MG63 (cell line): ENCODE data around the gene ST3GAL4. TPM values are rescaled to one million over a fixed set of nuclear protein-coding genes. Genes with fewer than 3 reads are reported as not detected.
"Not testable (repeated sequence)": the region's sequence is repeated elsewhere in the genome, so short reads cannot be mapped to it uniquely, and the experiment has no call there.

Experiments
- DNase-seq: peaks from one replicate; pipeline ENCODE4 v3.0.0-alpha.2; 2020
- H3K27me3 ChIP-seq: fragments of 250-450 bp; sonication (Bioruptor Pico); 2 replicates; pipeline ENCODE4 v1.5.1; 2020; ENCODE audit warnings: mild to moderate bottlenecking, moderate library complexity
- H3K36me3 ChIP-seq: fragments of 250-450 bp; sonication (Bioruptor Pico); 2 replicates; pipeline ENCODE4 v1.5.1; 2020; ENCODE audit warnings: mild to moderate bottlenecking, moderate library complexity
- H3K4me3 ChIP-seq: fragments of 250-450 bp; sonication (Bioruptor Pico); 2 replicates; pipeline ENCODE4 v1.5.1; 2020; ENCODE audit warnings: mild to moderate bottlenecking, moderate library complexity
- H3K9me3 ChIP-seq: fragments of 250-450 bp; sonication (Bioruptor Pico); 2 replicates; pipeline ENCODE4 v1.5.1; 2020; ENCODE audit warnings: mild to moderate bottlenecking, moderate library complexity
- total RNA-seq: library from RNA; depleted of rRNA; stranded (reverse); fragments of >200 nt; shearing (Covaris generic); gene quantifications from 2 replicates; pipeline ENCODE4 v1.2.3, GENCODE V29; 2014; ENCODE audit warnings: low replicate concordance; rRNA removed

ST3GAL4 gene, protein sequence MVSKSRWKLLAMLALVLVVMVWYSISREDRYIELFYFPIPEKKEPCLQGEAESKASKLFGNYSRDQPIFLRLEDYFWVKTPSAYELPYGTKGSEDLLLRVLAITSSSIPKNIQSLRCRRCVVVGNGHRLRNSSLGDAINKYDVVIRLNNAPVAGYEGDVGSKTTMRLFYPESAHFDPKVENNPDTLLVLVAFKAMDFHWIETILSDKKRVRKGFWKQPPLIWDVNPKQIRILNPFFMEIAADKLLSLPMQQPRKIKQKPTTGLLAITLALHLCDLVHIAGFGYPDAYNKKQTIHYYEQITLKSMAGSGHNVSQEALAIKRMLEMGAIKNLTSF
- 44.1 and 57.9 TPM in 2 replicates for total RNA-seq

DNA sequence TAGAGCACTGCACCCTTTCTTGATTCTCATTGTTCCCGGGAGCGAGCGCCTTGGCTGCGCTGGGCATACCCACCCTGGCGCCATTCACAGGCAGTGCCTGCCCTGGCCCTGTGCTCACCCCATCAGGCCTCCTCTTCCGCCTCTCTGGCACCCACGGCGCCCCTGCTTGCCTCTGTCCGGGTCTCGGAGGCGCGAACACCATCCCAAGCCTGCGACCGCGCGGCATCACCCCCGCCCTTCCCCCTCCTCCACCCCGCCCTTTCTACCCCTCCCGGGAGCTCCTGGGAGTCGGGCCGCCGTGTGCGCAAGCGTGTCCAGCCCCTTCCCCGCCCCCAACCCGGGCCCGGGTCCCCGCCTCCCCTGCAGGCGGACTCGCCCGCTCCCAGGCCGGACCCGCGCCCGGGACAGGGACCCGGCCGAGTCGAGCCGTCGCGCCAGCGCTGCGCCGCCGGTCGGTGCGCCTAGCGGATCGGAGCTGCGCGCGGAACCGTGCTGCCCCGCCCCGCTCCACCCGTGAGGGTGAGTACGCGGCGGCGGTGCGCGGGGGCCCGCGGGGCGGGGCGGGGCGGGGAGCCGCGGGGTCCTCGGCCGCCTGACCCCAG lies at the start of gene ST3GAL4:
TSS of gene ST3GAL4 (plus strand) at position 363 of the 602 bp plus-strand sequence. CDS start 50,470 bp downstream, outside the sequence.
- peak within 1 kb of the TSS; percentile 80 for H3K4me3 ChIP-seq
- H3K9me3 ChIP-seq = no peaks in the 10 kb centered on the region
- H3K27me3 ChIP-seq = no peaks in the 10 kb centered on the region
- peaks cover 24% of the 10 kb centered on the region for H3K36me3 ChIP-seq
- peak; percentile 87 for DNase-seq

DNA sequence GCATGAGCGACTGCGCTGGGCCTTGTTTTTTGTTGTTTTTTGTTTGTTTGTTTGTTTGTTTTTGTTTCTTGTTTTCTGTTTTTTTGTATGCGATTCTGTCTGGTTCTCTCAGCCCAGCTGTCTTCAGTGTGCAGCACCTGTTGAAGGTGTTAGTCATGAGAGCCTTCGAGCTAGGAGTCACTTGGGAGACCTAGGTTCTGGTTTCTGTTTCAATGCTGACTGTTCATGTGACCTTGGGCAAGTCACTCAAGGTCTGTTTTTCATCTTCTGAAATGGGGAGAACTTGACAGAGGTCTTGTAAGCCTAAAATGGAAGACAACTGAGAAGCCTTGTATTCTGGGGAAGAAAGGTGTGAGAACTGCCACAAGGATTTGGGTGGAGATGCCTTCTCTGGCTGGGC lies 49.8 kb upstream of the ST3GAL4 start:
- DNase-seq = no peak
- H3K9me3 ChIP-seq = no peaks in the 10 kb centered on the region
- H3K36me3 ChIP-seq = peaks cover 20% of the 10 kb centered on the region
- H3K4me3 ChIP-seq = no peak overlapping the region
- no peaks in the 10 kb centered on the region for H3K27me3 ChIP-seq

DNA sequence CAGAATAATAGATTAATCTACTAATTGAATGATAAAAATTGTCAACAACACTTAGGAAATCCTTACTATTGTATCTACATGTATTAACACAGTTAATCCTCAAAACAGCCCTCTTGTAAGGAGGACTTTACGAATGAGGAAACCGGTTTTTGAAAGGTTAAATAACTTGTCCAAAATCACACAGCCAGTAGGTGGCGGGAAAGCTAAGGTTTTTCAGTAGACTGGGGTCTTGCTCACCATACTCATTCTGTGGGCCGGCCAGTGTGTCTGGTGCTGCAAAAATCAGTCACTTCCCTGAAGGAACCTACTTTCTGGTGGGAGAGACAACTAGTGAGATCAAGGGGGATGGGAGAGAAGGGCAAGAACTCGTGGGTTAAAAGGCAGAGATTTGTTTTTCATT lies 47.8 kb upstream of the ST3GAL4 start:
- Histone ChIP-seq H3K4me3 (no peak overlapping the region), H3K36me3 (peaks cover 16% of the 10 kb centered on the region), H3K9me3 (no peaks in the 10 kb centered on the region), H3K27me3 (no peaks in the 10 kb centered on the region)
- DNase-seq = no peak

DNA sequence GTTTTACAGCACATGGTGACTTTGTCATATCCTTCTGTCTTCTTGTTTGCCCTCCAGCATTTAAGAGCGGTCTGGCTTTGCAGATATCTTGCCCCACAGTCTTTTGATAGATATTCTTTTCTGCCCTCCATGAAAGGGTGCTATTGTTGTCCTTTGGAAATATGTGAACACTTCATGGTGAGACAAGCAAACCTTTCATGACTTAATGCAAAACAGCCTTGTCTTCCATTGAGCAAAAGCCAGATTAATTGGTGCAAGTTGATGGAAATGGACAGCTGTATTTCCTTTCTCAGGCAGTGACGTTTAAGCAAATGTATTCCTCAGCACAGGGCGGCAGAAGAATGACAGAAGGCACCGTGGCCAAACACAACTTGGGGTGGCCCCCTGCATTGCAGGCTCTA lies 47.2 kb upstream of the ST3GAL4 start:
- H3K36me3 ChIP-seq = peaks cover 16% of the 10 kb centered on the region
- DNase-seq = no peak

DNA sequence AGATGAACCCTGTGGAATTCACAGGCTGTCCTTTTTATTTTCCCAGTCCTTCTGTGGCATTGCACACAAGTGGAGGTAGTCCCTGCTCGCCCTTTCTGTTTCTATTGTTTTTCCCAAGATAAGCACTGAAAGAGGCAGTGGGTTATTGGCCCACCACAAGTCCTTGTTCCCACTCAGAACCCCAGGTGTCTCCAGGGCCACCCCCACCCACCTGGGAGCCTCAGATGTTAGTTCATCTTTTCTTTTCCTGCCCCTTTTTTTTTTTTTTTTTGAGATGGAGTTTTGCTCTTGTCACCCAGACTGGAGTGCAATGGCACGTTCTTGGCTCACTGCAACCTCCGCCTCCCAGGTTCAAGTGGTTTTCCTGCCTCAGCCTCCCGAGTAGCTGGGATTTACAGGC lies 46.7 kb upstream of the ST3GAL4 start:
- not testable (repeated sequence) for DNase-seq, H3K4me3 ChIP-seq, H3K9me3 ChIP-seq, H3K27me3 ChIP-seq
- peaks cover 17% of the 10 kb centered on the region for H3K36me3 ChIP-seq

More for the DNA sequence above, 47.2 kb upstream of the ST3GAL4 start:
- no peaks in the 10 kb centered on the region for H3K27me3 ChIP-seq
- H3K9me3 ChIP-seq = no peaks in the 10 kb centered on the region
- no peak overlapping the region for H3K4me3 ChIP-seq

DNA sequence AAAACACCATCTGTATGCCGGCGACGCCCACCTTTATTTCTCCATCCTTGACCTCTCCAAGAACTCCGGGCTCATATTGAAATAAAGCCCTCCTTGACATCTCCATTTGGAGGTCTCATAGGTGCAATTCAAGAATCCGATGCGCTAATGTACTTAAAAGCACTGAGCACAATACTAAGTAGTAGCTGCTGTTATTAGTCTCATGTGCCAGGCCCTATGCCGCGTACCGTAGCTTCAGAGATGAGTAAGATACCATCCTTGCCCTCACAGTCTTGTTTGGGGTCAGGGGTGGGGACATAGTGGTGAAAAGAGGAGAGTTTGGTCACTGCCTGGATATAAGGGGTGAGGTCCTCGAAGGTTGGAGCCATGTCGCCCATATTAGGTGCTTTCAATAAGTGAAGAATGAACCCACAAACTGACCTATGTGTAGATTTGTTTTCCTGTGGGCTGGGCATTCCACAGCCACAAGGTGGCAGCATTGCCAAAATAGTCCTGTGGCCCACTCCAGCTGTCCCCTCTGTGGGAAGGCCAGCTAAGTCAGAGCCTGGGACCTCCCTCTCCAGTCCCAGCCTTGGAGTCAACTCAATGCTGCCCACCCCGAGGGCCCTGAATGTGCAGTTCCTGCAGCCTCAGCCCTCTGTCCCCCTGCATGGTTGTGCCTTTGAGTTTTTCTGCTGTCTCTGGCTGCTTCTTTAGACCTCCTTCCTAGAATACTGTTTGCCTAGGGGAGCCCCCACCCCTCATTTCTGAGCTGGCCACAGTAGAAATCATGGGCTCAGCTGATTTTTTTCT lies 45.1 kb upstream of the ST3GAL4 start:
- H3K4me3 ChIP-seq = no peak overlapping the region
- H3K36me3 ChIP-seq = peaks cover 33% of the 10 kb centered on the region
- no peaks in the 10 kb centered on the region for H3K27me3 ChIP-seq
- peak; percentile 62 for DNase-seq
- no peaks in the 10 kb centered on the region for H3K9me3 ChIP-seq

DNA sequence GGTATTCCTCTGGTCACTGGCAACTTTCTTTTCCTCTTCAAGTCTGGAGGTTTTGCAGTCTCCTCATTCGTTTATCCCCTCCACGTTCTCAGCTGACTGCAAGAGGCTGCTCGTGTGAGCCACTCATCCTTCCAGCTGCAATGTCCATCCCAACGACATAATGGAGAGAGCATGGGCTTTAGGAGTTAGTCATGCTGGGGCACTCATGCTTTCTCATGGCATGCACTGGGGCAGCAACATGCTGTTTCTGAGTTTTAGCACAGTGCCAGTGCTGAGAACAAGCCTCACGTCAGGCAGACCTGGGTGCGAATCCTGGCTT lies 44.5 kb upstream of the ST3GAL4 start:
- peaks cover 37% of the 10 kb centered on the region for H3K36me3 ChIP-seq
- H3K27me3 ChIP-seq = no peaks in the 10 kb centered on the region
- H3K9me3 ChIP-seq = no peaks in the 10 kb centered on the region
- no peak for DNase-seq
- H3K4me3 ChIP-seq = no peak overlapping the region

DNA sequence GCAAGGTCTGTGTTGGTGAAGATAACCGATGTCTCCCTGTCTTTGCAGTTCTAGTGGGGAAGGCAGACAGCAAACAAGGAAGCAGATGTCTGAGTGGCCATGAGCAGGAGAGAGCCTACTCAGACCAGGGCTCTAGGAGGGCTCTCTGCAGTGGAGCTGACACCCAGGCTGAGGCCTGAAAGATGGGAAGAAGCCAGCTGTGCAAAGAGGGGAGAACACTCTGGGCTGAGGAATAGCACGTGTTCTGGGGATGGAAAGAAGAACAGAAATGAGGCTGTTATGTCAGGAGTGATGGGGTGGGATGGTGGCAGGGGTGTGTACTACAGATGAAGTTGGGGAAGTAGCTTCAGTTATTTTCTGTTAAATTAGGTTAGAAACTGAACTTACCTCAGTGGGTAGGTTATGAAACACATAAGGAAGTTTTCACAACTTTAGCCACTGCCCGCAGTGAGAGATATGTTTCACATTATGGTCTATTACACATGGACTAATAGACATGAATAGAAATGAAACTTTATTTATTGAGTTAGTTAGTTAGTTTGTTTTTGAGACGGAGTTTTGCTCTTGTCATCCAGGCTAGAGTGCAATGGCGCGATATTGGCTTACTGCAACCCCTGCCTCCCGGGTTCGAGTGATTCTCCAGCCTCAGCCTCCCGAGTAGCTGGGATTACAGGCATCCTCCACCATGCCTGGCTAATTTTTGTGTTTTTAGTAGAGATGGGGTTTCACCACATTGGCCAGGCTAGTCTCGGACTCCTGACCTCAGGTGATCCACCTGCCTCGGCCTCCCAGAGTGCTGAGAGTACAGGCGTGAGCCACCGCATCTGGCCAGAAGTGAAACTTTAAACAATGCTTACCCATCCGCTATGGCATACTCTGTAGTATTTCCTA lies 43.8 kb upstream of the ST3GAL4 start:
- DNase-seq = no peak
- Histone ChIP-seq H3K36me3 (peaks cover 35% of the 10 kb centered on the region), H3K4me3 (no peak overlapping the region), H3K9me3 (no peaks in the 10 kb centered on the region), H3K27me3 (no peaks in the 10 kb centered on the region)

DNA sequence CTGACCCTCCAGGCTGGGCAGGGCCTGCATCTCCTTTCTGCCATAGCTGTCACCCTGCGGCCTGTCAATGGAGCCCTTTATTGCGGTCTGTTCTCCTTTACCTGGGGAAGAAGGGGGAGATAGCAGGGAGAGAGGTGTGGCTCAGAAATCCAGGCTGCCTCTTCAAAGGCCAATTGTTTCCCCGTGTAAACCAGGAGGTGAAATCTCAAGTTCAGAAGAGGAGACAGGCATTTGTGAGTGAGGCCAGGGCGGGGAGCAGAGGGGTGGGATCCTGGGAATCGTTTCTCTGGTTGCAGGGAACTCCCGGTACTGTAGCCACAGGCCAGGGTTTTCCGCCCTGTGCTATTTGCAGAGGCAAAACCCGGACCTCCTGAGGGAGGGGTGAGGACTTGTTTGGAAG lies 42.5 kb upstream of the ST3GAL4 start:
- no peak for DNase-seq
- Histone ChIP-seq H3K4me3 (no peak overlapping the region), H3K27me3 (no peaks in the 10 kb centered on the region), H3K36me3 (peaks cover 32% of the 10 kb centered on the region), H3K9me3 (no peaks in the 10 kb centered on the region)

DNA sequence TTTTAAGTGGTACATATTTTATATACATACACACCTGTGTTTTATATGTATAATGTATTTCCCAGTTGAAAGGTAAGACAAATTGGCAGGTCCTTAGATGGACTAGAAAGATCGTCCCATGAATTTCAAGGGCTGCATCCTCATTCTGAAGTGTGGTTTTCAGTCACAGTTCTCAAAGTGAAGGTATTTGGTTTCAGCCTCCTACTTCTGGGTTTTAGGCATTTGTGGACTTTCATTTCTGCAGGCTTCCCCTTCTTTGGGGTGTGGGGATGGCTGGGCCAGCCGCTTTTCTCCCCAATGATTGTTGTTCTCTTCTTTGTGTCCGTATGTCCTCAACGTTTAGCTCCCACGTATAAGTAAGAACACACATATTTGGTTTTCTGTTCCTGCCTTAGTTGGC lies 41.7 kb upstream of the ST3GAL4 start:
- H3K4me3 ChIP-seq = no peak overlapping the region
- H3K9me3 ChIP-seq = no peaks in the 10 kb centered on the region
- no peak for DNase-seq
- no peaks in the 10 kb centered on the region for H3K27me3 ChIP-seq
- H3K36me3 ChIP-seq = peaks cover 28% of the 10 kb centered on the region

DNA sequence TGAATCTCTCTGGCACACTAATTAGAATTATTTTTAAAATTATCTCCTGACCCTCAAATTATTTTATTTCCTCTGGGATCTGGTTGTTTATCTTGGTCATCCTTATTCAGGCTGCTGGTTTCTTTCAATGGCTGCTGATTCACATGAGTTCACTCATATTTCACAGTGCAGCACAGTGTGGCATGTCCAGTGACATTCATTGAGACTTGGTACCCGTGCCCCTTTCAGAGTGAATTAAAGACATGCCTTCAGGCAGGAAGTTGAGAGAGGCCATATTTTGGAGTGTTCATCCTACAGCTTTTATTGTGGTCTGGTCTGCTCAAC lies 38.1 kb upstream of the ST3GAL4 start:
- H3K4me3 ChIP-seq = no peak overlapping the region
- H3K9me3 ChIP-seq = no peaks in the 10 kb centered on the region
- DNase-seq = no peak
- H3K27me3 ChIP-seq = no peaks in the 10 kb centered on the region
- H3K36me3 ChIP-seq = peaks cover 21% of the 10 kb centered on the region

DNA sequence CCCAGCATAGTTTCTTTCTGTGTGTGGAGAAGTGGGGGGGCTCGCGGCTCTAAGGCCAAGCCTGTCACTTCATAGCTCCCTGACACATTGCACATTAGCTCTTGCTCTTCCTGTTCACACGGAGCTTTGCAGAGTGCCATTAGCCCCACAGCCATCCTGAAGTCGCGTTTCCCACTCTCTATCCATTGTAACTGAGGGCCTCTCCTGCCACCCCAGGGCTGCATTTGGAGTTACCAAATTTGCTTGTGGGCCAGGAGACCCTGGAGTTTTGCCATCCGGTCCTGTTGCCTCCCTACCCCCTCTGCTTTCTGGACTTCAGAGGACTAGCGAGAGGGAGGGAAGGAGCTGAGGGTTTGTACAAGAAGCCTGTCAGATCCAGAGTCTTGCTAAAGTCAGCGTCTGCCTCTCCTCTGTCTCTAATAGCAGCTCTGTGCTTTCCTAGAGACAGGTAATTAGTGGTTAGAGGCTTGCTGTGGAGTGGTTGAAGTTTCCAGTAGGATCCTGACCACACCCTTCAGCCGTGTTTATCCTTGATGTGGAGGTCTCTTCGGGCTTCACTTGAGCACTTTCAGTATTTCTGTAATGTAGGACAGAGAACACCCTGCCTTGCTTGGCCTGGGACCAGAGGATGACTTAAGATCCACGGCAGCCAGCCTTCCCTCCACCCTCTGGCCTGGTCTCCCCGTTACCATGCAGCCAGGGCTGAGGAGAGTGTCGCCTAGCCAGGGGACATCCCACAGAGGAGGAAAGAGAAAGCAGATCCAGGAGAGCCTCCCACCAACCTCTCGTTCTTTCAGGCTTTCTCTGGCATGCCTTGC lies 37.5 kb upstream of the ST3GAL4 start:
- no peaks in the 10 kb centered on the region for H3K9me3 ChIP-seq
- peaks cover 21% of the 10 kb centered on the region for H3K36me3 ChIP-seq
- H3K4me3 ChIP-seq = 0 out of 2 replicates have a peak overlapping the region, but pooled peaks have one; percentile 1
- DNase-seq = peak; percentile 88
- H3K27me3 ChIP-seq = no peaks in the 10 kb centered on the region

DNA sequence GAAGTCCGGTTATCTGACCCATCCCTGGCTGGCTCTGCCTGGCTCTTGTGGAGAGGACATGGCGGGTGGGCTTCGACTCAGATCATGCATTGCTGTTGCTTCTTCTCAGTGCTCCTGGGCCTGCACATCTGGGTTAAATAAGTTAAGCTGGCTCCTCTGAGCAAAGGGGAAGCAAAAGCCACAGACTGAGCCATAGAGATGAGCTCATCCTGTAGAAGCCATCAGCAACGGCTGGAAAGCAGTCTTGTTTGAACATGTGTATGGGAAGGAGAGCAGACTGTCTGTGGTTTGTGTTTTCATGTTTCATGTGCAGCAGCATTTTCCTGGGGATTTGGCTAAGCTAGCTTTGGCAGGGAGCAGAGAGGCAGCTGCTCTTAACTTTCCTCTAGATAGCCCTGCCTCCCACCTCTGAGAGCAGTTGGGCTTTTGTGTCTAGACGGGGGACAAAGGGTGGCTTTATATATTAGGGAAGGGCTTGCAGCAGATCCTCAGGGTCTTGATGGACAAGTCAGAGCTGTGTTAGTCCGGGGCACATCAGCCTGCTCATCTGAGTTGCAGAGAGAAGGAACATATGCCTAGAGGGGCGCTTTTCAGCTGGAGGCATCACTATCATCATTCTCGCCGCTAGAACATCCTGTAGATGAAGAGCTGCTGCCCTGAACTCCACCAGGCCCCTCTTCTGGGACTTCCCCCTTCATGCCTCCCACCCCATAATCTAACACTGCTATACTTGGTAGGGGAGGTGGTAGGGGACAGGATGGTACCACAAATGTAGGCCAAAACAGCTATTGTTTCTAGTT lies 36.7 kb upstream of the ST3GAL4 start:
- H3K36me3 ChIP-seq = peaks cover 20% of the 10 kb centered on the region
- peak; percentile 88 for DNase-seq
- H3K4me3 ChIP-seq = no peak overlapping the region
- H3K9me3 ChIP-seq = no peaks in the 10 kb centered on the region
- H3K27me3 ChIP-seq = no peaks in the 10 kb centered on the region

DNA sequence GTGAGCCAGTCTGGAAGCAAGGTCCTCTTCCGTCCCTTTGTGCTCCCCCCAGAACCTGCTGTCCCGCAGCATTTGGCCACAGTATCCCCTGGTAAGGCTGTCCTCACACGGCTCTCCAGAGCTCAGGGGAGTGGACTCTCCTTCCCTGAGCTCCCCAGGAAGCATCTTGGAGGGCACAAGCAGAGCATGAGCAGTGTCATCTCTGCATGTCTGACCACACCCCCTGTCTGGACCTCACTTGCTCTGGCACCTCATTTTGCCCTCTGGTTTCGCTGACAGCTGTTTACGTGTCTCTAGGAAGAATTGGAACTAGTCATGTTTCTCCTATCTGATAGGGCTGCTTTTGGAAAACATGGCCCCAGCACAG lies 36.1 kb upstream of the ST3GAL4 start:
- no peaks in the 10 kb centered on the region for H3K27me3 ChIP-seq
- no peaks in the 10 kb centered on the region for H3K9me3 ChIP-seq
- no peak for DNase-seq
- H3K4me3 ChIP-seq = no peak overlapping the region
- H3K36me3 ChIP-seq = peaks cover 14% of the 10 kb centered on the region

DNA sequence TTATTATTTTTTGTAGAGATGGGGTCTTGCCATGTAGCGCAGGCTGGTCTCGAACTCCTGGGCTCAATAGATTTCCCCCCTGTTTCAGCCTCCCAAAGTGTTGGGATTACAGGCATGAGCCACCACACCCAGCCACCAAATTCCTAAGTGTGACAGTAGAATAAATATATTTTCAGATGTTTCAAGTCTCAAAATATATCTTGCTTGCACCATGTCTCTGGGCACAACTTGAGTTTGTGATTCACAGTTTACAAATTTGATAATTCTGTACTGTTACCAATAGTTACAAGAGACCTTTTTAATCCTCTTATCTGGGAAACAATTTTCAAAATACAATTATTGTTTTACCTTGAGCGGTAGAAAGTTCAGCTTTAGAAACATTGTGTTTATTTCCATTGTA lies 32.5 kb upstream of the ST3GAL4 start:
- Histone ChIP-seq H3K27me3 (no peaks in the 10 kb centered on the region), H3K4me3 (no peak overlapping the region), H3K36me3 (no peaks in the 10 kb centered on the region), H3K9me3 (no peaks in the 10 kb centered on the region)
- DNase-seq = no peak
